Urinary bladder (tissue), 4 donors: ENCODE data around the gene BNC1. TPM values are rescaled to one million over a fixed set of nuclear protein-coding genes. Genes with fewer than 3 reads are reported as not detected.

Experiments
- DNase-seq: peaks from one replicate; pipeline ENCODE4 v3.0.0-alpha.2; 2015; ENCODE audit errors: extremely low spot score
- H3K27ac ChIP-seq: one replicate; pipeline ENCODE4 v1.5.1; 2013; ENCODE audit warnings: low read depth, mild to moderate bottlenecking, moderate library complexity
- H3K36me3 ChIP-seq: one replicate; pipeline ENCODE4 v1.6.1; 2013; ENCODE audit warnings: mild to moderate bottlenecking, moderate library complexity; ENCODE audit not compliant: insufficient read depth
- H3K4me1 ChIP-seq: one replicate; pipeline ENCODE4 v1.6.1; 2013; ENCODE audit warnings: mild to moderate bottlenecking, moderate library complexity; ENCODE audit not compliant: insufficient read depth
- H3K4me3 ChIP-seq: one replicate; pipeline ENCODE4 v1.5.1; 2013; ENCODE audit warnings: low read depth, low read length
- WGBS: extraction: QIAGEN DNeasy Blood & Tissue Kit; methylation state at CpG from one replicate; pipeline ENCODE4 v1.1.7; 2013; 5-methylcytosine and 5-hydroxymethylcytosine counted together
- polyA plus RNA-seq: library from polyadenylated mRNA; stranded (reverse); fragments of 200-250 nt; gene quantifications from one replicate; pipeline ENCODE4 v1.2.3, GENCODE V29; 2013
- total RNA-seq: library from RNA; depleted of rRNA; stranded (reverse); fragments of >200 nt; gene quantifications from one replicate; pipeline ENCODE4 v1.2.3, GENCODE V29; 2014
- donor health status: healthy with polysubstance abuse.
- donor health status: healthy.

The BNC1 gene
- total RNA-seq (0.37 TPM), polyA plus RNA-seq (0.04 TPM)

GRCh38 chr15:83284559-83285283, at the start of gene BNC1:
BNC1 (minus strand) TSS chr15:83284664; CDS start chr15:83284628, 36 bp downstream.
- Histone ChIP-seq H3K4me3 (peak within 1 kb of the TSS; percentile 36), H3K36me3 (no peaks in the 10 kb centered on the region), H3K4me1 (peaks cover 6% of the 10 kb centered on the region), H3K27ac (no peak within 1 kb of the TSS)
- no peak for DNase-seq
- WGBS, result 2% methylated on average over 90 of the region's 93 CpGs

- no peak overlapping the region for H3K4me3 ChIP-seq
- DNase-seq, result no peak
- no peaks in the 10 kb centered on the region for H3K4me1 ChIP-seq
- no peaks in the 10 kb centered on the region for H3K36me3 ChIP-seq
- WGBS, result 62% methylated on average over 4 of the region's 4 CpGs
- no peak overlapping the region for H3K27ac ChIP-seq
Measured at GRCh38 chr15:83327041-83327440, 42.6 kb upstream of the BNC1 start.

- Histone ChIP-seq H3K36me3 (no peaks in the 10 kb centered on the region), H3K4me3 (no peak overlapping the region), H3K27ac (no peak overlapping the region), H3K4me1 (no peaks in the 10 kb centered on the region)
- no peak for DNase-seq
- WGBS, result 65% methylated on average over 2 of the region's 2 CpGs
Measured at GRCh38 chr15:83324799-83325198, 40.3 kb upstream of the BNC1 start.

GRCh38 chr15:83323296-83323711, 38.8 kb upstream of the BNC1 start:
- 38% methylated on average over 9 of the region's 9 CpGs for WGBS
- Histone ChIP-seq H3K27ac (no peak overlapping the region), H3K4me1 (no peaks in the 10 kb centered on the region), H3K4me3 (no peak overlapping the region), H3K36me3 (no peaks in the 10 kb centered on the region)
- no peak for DNase-seq

- H3K4me1 ChIP-seq, result no peaks in the 10 kb centered on the region
- H3K4me3 ChIP-seq, result no peak overlapping the region
- 81% methylated on average over 3 of the region's 3 CpGs for WGBS
- DNase-seq, result no peak
- H3K36me3 ChIP-seq, result no peaks in the 10 kb centered on the region
- no peak overlapping the region for H3K27ac ChIP-seq
Measured at GRCh38 chr15:83322691-83323090, 38.2 kb upstream of the BNC1 start.

- Histone ChIP-seq H3K4me3 (no peak overlapping the region), H3K36me3 (no peaks in the 10 kb centered on the region), H3K27ac (no peak overlapping the region), H3K4me1 (no peaks in the 10 kb centered on the region)
- WGBS, result 29% methylated on average over 6 of the region's 6 CpGs
- DNase-seq, result no peak
Measured at GRCh38 chr15:83322061-83322460, 37.6 kb upstream of the BNC1 start.

GRCh38 chr15:83320844-83321243, 36.4 kb upstream of the BNC1 start:
- no peaks in the 10 kb centered on the region for H3K36me3 ChIP-seq

GRCh38 chr15:83320404-83320803, 35.9 kb upstream of the BNC1 start:
- 54% methylated on average over 4 of the region's 4 CpGs for WGBS

More at GRCh38 chr15:83320844-83321243, 36.4 kb upstream of the BNC1 start:
- Histone ChIP-seq H3K27ac (no peak overlapping the region), H3K4me3 (no peak overlapping the region), H3K4me1 (no peaks in the 10 kb centered on the region)
- no peak for DNase-seq

GRCh38 chr15:83319771-83320170, 35.3 kb upstream of the BNC1 start:
- no peak for DNase-seq
- H3K36me3 ChIP-seq, result no peaks in the 10 kb centered on the region
- H3K4me3 ChIP-seq, result no peak overlapping the region
- H3K4me1 ChIP-seq, result no peaks in the 10 kb centered on the region
- WGBS, result 65% methylated on average over 3 of the region's 3 CpGs
- no peak overlapping the region for H3K27ac ChIP-seq

More at GRCh38 chr15:83320404-83320803, 35.9 kb upstream of the BNC1 start:
- H3K4me3 ChIP-seq, result no peak overlapping the region
- H3K4me1 ChIP-seq, result no peaks in the 10 kb centered on the region
- H3K36me3 ChIP-seq, result no peaks in the 10 kb centered on the region
- H3K27ac ChIP-seq, result no peak overlapping the region
- no peak for DNase-seq

GRCh38 chr15:83318861-83319415, 34.5 kb upstream of the BNC1 start:
- 62% methylated on average over 3 of the region's 3 CpGs for WGBS
- DNase-seq, result no peak
- no peak overlapping the region for H3K27ac ChIP-seq
- H3K36me3 ChIP-seq, result no peaks in the 10 kb centered on the region
- H3K4me3 ChIP-seq, result no peak overlapping the region
- no peaks in the 10 kb centered on the region for H3K4me1 ChIP-seq

- Histone ChIP-seq H3K4me1 (no peaks in the 10 kb centered on the region), H3K27ac (no peak overlapping the region), H3K4me3 (no peak overlapping the region), H3K36me3 (no peaks in the 10 kb centered on the region)
- no peak for DNase-seq
Measured at GRCh38 chr15:83318036-83318435, 33.6 kb upstream of the BNC1 start.

- Histone ChIP-seq H3K4me3 (no peak overlapping the region), H3K36me3 (no peaks in the 10 kb centered on the region), H3K4me1 (no peaks in the 10 kb centered on the region), H3K27ac (no peak overlapping the region)
- DNase-seq, result no peak
- 61% methylated on average over 1 of the region's 1 CpG for WGBS
Measured at GRCh38 chr15:83312071-83312470, 27.6 kb upstream of the BNC1 start.

- no peak for DNase-seq
- H3K27ac ChIP-seq, result no peak overlapping the region
- no peaks in the 10 kb centered on the region for H3K36me3 ChIP-seq
- WGBS, result 45% methylated on average over 5 of the region's 5 CpGs
- no peak overlapping the region for H3K4me3 ChIP-seq
- no peaks in the 10 kb centered on the region for H3K4me1 ChIP-seq
Measured at GRCh38 chr15:83310521-83311456, 26.3 kb upstream of the BNC1 start.

GRCh38 chr15:83308671-83309070, 24.2 kb upstream of the BNC1 start:
- WGBS, result 77% methylated on average over 5 of the region's 5 CpGs
- H3K4me3 ChIP-seq, result no peak overlapping the region
- H3K36me3 ChIP-seq, result no peaks in the 10 kb centered on the region
- no peaks in the 10 kb centered on the region for H3K4me1 ChIP-seq
- no peak for DNase-seq
- no peak overlapping the region for H3K27ac ChIP-seq
